ENCODE results near the gene GFM1. TPM values are rescaled to one million over a fixed set of nuclear protein-coding genes. Genes with fewer than 3 reads are reported as not detected.

The GFM1 gene
- total RNA-seq (2014; rRNA removed; shearing (Covaris generic)) (29.4 and 36.5 TPM in 2 replicates), total RNA-seq (2022) (40.4 and 53.7 TPM in 2 replicates), Bru-seq, nascent RNA (percentile 89 among the genes with signal in this experiment), BruChase-seq, experiment 1, labeled RNA remaining after a 6-hour chase (percentile 83 among the genes with signal in this experiment), BruChase-seq, experiment 2, labeled RNA remaining after a 2-hour chase (percentile 83 among the genes with signal in this experiment)
- long read RNA-seq, transcript GFM1-210 (18 exons, 3,721 nt) = major isoform, 84 of 107 reads
- long read RNA-seq, partial matches to known transcripts = 8 of 107 reads
- long read RNA-seq, other reads (novel, unspliced or antisense) = 11 of 107 reads

DNA sequence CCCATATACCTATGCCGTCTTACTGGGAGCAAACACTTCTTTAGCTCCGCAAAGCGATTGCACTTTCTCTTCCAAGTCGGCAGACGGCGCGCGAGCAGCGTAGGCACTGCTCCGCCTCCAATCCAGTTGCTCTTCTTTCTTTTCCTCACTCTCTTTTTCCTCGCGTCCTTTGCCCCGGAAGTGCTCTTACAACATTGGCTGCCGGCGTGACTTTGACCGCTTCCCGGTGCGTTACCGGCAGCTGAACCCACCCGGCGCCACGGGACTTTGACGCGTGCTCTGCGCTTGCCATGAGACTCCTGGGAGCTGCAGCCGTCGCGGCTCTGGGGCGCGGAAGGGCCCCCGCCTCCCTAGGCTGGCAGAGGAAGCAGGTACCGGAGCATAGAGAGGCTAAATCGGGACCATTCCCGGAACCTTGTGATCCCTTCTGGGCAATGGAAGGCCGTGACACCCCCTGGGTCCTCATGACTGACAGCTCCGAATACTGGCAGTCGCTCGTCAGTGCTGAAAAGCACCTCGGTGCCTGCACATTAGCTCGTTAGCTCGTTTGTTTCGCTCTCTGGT lies at the start of gene GFM1:
GFM1 (plus strand) TSS at position 183 of the 564 bp plus-strand sequence; CDS start at position 291, 108 bp downstream.
- Histone ChIP-seq H4K20me1 (ENCODE audit: insufficient read depth, low read length) (no peaks in the 10 kb centered on the region), H2AFZ (ENCODE audit: low read length) (peak within 1 kb of the TSS; percentile 67; the same call in 1 of the 2 replicates), H3K27ac (ENCODE audit: low read depth, low read length, poor library complexity, severe bottlenecking) (peak within 1 kb of the TSS; percentile 43), H3K4me2 (ENCODE audit: low read length) (peak within 1 kb of the TSS; percentile 89), H3K36me3 (ENCODE audit: insufficient read depth, low read length) (peaks cover 35% of the 10 kb centered on the region), H3K4me1 (ENCODE audit: insufficient read depth, low read length, poor library complexity, severe bottlenecking) (peaks cover 13% of the 10 kb centered on the region), H3K4me3 (ENCODE audit: low read depth, low read length, poor library complexity, severe bottlenecking) (peak within 1 kb of the TSS; percentile 89), H3K9me2 (ENCODE audit: insufficient read depth, low read length) (no peaks in the 10 kb centered on the region), H3K79me2 (ENCODE audit: insufficient read depth, low read depth, low read length) (peaks cover 37% of the 10 kb centered on the region), H3K9me3 (ENCODE audit: low read length) (no peaks in the 10 kb centered on the region)
- DNase-seq (ENCODE audit: low spot score) = peak; percentile 94
- POLR2A ChIA-PET = interaction anchor here (0.5 to 2.7 kb wide), 10 partner anchors 10 to 1765 kb away, joined by 3 to 30 read pairs (median 4); partner anchors contain the start of gene LXN
- intact Hi-C loops (cut with micrococcal nuclease; ENCODE audit: unreplicated experiment) = loop anchor here (5.0 kb wide), 1 partner anchor 537 kb away; the partner anchor contains the start of gene SHOX2
- TF ChIP-seq, protein P1, sequence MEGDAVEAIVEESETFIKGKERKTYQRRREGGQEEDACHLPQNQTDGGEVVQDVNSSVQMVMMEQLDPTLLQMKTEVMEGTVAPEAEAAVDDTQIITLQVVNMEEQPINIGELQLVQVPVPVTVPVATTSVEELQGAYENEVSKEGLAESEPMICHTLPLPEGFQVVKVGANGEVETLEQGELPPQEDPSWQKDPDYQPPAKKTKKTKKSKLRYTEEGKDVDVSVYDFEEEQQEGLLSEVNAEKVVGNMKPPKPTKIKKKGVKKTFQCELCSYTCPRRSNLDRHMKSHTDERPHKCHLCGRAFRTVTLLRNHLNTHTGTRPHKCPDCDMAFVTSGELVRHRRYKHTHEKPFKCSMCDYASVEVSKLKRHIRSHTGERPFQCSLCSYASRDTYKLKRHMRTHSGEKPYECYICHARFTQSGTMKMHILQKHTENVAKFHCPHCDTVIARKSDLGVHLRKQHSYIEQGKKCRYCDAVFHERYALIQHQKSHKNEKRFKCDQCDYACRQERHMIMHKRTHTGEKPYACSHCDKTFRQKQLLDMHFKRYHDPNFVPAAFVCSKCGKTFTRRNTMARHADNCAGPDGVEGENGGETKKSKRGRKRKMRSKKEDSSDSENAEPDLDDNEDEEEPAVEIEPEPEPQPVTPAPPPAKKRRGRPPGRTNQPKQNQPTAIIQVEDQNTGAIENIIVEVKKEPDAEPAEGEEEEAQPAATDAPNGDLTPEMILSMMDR (conservative IDR thresholded peaks at IDR 0.05; ENCODE audit: low read length) = peak; percentile 77
- TF ChIP-seq EZH2phosphoT487 (IDR thresholded peaks at IDR 0.05; ENCODE audit: borderline replicate concordance, low read depth, low read length) = no peak
- CTCF ChIA-PET (ENCODE audit: unreplicated experiment) = interaction anchor here (0.5 to 2.2 kb wide), 4 partner anchors 10 to 105 kb away, joined by 3 to 10 read pairs (median 4); partner anchors contain the start of gene LXN
- BruUV-seq (replicated peaks) = no TSS peak

DNA sequence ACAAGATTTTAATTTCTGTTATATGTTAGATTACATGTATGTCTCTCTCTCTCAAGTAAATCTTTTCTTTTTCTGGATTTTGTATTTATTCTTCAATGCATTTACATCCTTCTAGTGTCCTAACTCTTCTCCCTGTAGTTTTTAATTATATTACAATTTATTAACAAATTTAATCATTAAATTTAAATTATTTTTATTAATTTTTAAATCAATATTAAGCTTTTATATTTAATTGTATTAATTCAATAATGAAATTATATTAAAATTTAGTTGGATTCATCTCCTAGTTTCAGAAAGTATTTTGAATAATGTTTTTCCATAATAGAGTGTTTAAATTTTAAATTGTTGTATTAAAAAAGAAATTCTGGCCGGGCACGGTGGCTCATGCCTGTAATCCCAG lies 43.5 kb upstream of the GFM1 start:
- H3K36me3 ChIP-seq (ENCODE audit: insufficient read depth, low read length) = no peaks in the 10 kb centered on the region
- no peaks in the 10 kb centered on the region for H3K4me1 ChIP-seq (ENCODE audit: insufficient read depth, low read length, poor library complexity, severe bottlenecking)
- no peaks in the 10 kb centered on the region for H3K79me2 ChIP-seq (ENCODE audit: insufficient read depth, low read depth, low read length)
- intact Hi-C loops (cut with micrococcal nuclease; ENCODE audit: unreplicated experiment) = no loop called here
- BruUV-seq (replicated peaks) = no TSS peak
- no peak overlapping the region for H3K4me2 ChIP-seq (ENCODE audit: low read length)
- no peak for DNase-seq (ENCODE audit: low spot score)
- CTCF ChIA-PET (ENCODE audit: unreplicated experiment) = no interaction called here
- H2AFZ ChIP-seq (ENCODE audit: low read length) = no peak overlapping the region
- no peaks in the 10 kb centered on the region for H3K9me3 ChIP-seq (ENCODE audit: low read length)
- no peak overlapping the region for H3K27ac ChIP-seq (ENCODE audit: low read depth, low read length, poor library complexity, severe bottlenecking)
- no peaks in the 10 kb centered on the region for H4K20me1 ChIP-seq (ENCODE audit: insufficient read depth, low read length)
- no peaks in the 10 kb centered on the region for H3K9me2 ChIP-seq (ENCODE audit: insufficient read depth, low read length)
- POLR2A ChIA-PET = interaction anchor here (0.9 kb wide), 1 partner anchor 18 kb away, joined by 3 read pairs; no protein-coding TSS in a partner anchor
- TF ChIP-seq, protein P1 (conservative IDR thresholded peaks at IDR 0.05; ENCODE audit: low read length) = no peak
- no peak for TF ChIP-seq EZH2phosphoT487 (IDR thresholded peaks at IDR 0.05; ENCODE audit: borderline replicate concordance, low read depth, low read length)
- H3K4me3 ChIP-seq (ENCODE audit: low read depth, low read length, poor library complexity, severe bottlenecking) = no peak overlapping the region

Data from OCI-LY7 (cell line).